ENCODE measurements around the gene SFXN4.

DNA sequence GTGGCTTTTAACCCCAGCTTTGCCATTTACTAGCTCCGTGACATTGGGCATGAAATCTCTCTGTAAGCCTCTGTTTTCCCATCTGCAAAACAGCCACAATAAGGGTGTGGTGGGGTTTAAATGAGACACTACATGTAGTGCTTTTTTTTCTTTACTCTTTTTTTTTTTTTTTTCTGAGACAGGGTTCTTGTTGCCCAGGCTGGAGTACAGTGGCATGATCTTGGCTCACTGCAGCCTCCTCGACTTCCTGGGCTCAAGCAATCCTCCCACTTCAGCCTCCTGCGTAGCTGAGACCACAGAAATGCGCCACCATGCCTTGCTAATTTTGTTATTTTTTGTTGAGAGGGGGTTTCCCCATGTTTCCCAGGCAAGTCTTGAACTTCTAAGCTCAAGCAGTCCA lies 69.9 kb downstream of the SFXN4 start:
- TF ChIP-seq, protein P1, sequence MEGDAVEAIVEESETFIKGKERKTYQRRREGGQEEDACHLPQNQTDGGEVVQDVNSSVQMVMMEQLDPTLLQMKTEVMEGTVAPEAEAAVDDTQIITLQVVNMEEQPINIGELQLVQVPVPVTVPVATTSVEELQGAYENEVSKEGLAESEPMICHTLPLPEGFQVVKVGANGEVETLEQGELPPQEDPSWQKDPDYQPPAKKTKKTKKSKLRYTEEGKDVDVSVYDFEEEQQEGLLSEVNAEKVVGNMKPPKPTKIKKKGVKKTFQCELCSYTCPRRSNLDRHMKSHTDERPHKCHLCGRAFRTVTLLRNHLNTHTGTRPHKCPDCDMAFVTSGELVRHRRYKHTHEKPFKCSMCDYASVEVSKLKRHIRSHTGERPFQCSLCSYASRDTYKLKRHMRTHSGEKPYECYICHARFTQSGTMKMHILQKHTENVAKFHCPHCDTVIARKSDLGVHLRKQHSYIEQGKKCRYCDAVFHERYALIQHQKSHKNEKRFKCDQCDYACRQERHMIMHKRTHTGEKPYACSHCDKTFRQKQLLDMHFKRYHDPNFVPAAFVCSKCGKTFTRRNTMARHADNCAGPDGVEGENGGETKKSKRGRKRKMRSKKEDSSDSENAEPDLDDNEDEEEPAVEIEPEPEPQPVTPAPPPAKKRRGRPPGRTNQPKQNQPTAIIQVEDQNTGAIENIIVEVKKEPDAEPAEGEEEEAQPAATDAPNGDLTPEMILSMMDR (conservative IDR thresholded peaks at IDR 0.05; ENCODE audit: low read length): no peak
- TF ChIP-seq EZH2phosphoT487 (IDR thresholded peaks at IDR 0.05; ENCODE audit: borderline replicate concordance, low read depth, low read length): no peak

All from OCI-LY7 (cell line).